Naive thymus-derived CD8-positive, alpha-beta T cell (primary cell): ENCODE measurements around the gene KIAA1671. TPM values are rescaled to one million over a fixed set of nuclear protein-coding genes. Genes with fewer than 3 reads are reported as not detected.
"Not testable (repeated sequence)": the region's sequence is repeated elsewhere in the genome, so short reads cannot be mapped to it uniquely, and the experiment has no call there.

ENCODE experiments used
- ATAC-seq, 2 donors: fragments of 150-1000 bp; cut with Tn5 transposase in 1 of 2; sonication (Bioruptor Pico), chemical (Tn5 transposase) in 1 of 2; 1 replicate in 1 of 2; 2 replicates in 1 of 2; pipeline ENCODE4 v1.10.0; 2021; ENCODE audit warnings: mild to moderate bottlenecking in 2 of 2, moderate library complexity in 2 of 2
- POLR2A ChIA-PET: fragments of 350-600 bp; sonication (Branson Sonifier 250); formaldehyde crosslinking; loops from one replicate; lab custom pipeline; 2021; ENCODE audit warnings: antibody characterized with exemption; lab: Charles Lee
- DNase-seq, 10 donors: peaks; one replicate each; pipeline versions ENCODE4 v3.0.0 to v3.0.0-alpha.2; 2020 to 2022
- H3K27ac Mint-ChIP-seq, 10 donors: one replicate each; pipeline ENCODE4 v1.8.0; 2020 to 2022; ENCODE audit warnings: mild to moderate bottlenecking in 10 of 10, mixed read lengths in 10 of 10, moderate library complexity in 4 of 10, inconsistent platforms in 1 of 10
- H3K27me3 Mint-ChIP-seq, 5 donors: one replicate each; pipeline ENCODE4 v1.8.0; 2021 to 2022; ENCODE audit warnings: mixed read lengths in 5 of 5
- H3K36me3 Mint-ChIP-seq, 3 donors: one replicate each; pipeline ENCODE4 v1.8.0; 2020 to 2022; ENCODE audit warnings: mixed read lengths in 3 of 3, mild to moderate bottlenecking in 2 of 3, inconsistent platforms in 1 of 3
- H3K4me1 Mint-ChIP-seq, 4 donors: one replicate each; pipeline ENCODE4 v1.8.0; 2021 to 2022; ENCODE audit warnings: mixed read lengths in 4 of 4
- H3K4me3 Mint-ChIP-seq, 10 donors: one replicate each; pipeline ENCODE4 v1.8.0; 2020 to 2022; ENCODE audit warnings: mild to moderate bottlenecking in 10 of 10, mixed read lengths in 10 of 10, moderate library complexity in 6 of 10, inconsistent platforms in 1 of 10
- H3K9me3 Mint-ChIP-seq, 9 donors: one replicate each; pipeline ENCODE4 v1.8.0; 2020 to 2022; ENCODE audit warnings: mixed read lengths in 9 of 9, mild to moderate bottlenecking in 3 of 9, inconsistent platforms in 1 of 9, moderate library complexity in 1 of 9
- polyA plus RNA-seq, 3 donors: library from polyadenylated mRNA; unstranded; fragments of 300-500 nt; fragmentation: Illumina TruSeq; gene quantifications; one replicate each; pipeline ENCODE4 v1.2.3, GENCODE V29; 2021
- total RNA-seq, 8 experiments: library from RNA in 2 of 8; stranded (reverse) in 2 of 8; gene quantifications; one replicate each; pipeline ENCODE4 v1.2.3 and lab custom pipeline; 2021 to 2026

Gene KIAA1671
- total and polyA plus RNA-seq, 5 experiments from 2014 or later: 0.33 to 5.2 (median 2.7) TPM

GRCh38 chr22:25193548-25193947 lies 241.0 kb downstream of the KIAA1671 start:
- no peak overlapping the region for H3K27ac Mint-ChIP-seq
- POLR2A ChIA-PET: no interaction called here
- DNase-seq (no peak), ATAC-seq (no peak)
- H3K27me3 Mint-ChIP-seq: no peaks in the 10 kb centered on the region
- no peak overlapping the region for H3K4me3 Mint-ChIP-seq
- H3K9me3 Mint-ChIP-seq: no peaks in the 10 kb centered on the region
- no peaks in the 10 kb centered on the region for H3K4me1 Mint-ChIP-seq
- H3K36me3 Mint-ChIP-seq: peaks cover 0 to 16% (median 16%) of the 10 kb centered on the region in 3 donors

- Mint-ChIP-seq H3K4me1 (no peaks in the 10 kb centered on the region), H3K27ac (no peak overlapping the region), H3K9me3 (no peaks in the 10 kb centered on the region), H3K27me3 (no peaks in the 10 kb centered on the region), H3K4me3 (no peak overlapping the region), H3K36me3 (peaks cover 0 to 16% (median 10%) of the 10 kb centered on the region in 3 donors)
- POLR2A ChIA-PET: no interaction called here
- ATAC-seq (no peak), DNase-seq (no peak)
Observed at GRCh38 chr22:25196326-25196725, 243.8 kb downstream of the KIAA1671 start.

- H3K27me3 Mint-ChIP-seq: no peaks in the 10 kb centered on the region
- no peaks in the 10 kb centered on the region for H3K9me3 Mint-ChIP-seq
- POLR2A ChIA-PET: no interaction called here
- peak overlapping the region in 1 of 10 donors; percentile 38 for H3K27ac Mint-ChIP-seq
- DNase-seq (no peak), ATAC-seq (no peak)
- peaks cover 0 to 14% (median 10%) of the 10 kb centered on the region in 3 donors for H3K36me3 Mint-ChIP-seq
- no peak overlapping the region for H3K4me3 Mint-ChIP-seq
- H3K4me1 Mint-ChIP-seq: peaks cover 0 to 4% (median under 1%) of the 10 kb centered on the region in 4 donors
Observed at GRCh38 chr22:25197340-25197739, 244.8 kb downstream of the KIAA1671 start.

- no peak for DNase-seq
- peak within 1 kb of the TSS in 1 of 10 donors; percentile 66 for H3K27ac Mint-ChIP-seq
- POLR2A ChIA-PET: no interaction called here
- no peak for ATAC-seq
- H3K27me3 Mint-ChIP-seq: no peaks in the 10 kb centered on the region
- H3K4me3 Mint-ChIP-seq: no peak within 1 kb of the TSS
- H3K36me3 Mint-ChIP-seq: peaks cover 0 to 6% (median 3%) of the 10 kb centered on the region in 3 donors
- no peaks in the 10 kb centered on the region for H3K9me3 Mint-ChIP-seq
- H3K4me1 Mint-ChIP-seq: peaks cover 0 to 6% (median under 1%) of the 10 kb centered on the region in 4 donors
Observed at GRCh38 chr22:25199731-25200520, 247.4 kb downstream of the KIAA1671 start, which contains the start of gene CRYBB3. Gene CRYBB3, plus strand, starts transcription at chr22:25199858. Its CDS starts 1,539 bp downstream, at chr22:25201397.

GRCh38 chr22:25200967-25201366 lies 248.5 kb downstream of the KIAA1671 start:
- H3K27me3 Mint-ChIP-seq: no peaks in the 10 kb centered on the region
- DNase-seq: no peak
- H3K9me3 Mint-ChIP-seq: no peaks in the 10 kb centered on the region
- POLR2A ChIA-PET: no interaction called here
- no peak overlapping the region for H3K4me3 Mint-ChIP-seq
- no peak for ATAC-seq
- peaks cover 0 to 6% (median 3%) of the 10 kb centered on the region in 3 donors for H3K36me3 Mint-ChIP-seq
- no peak overlapping the region for H3K27ac Mint-ChIP-seq
- H3K4me1 Mint-ChIP-seq: peaks cover 0 to 6% (median under 1%) of the 10 kb centered on the region in 4 donors

- H3K9me3 Mint-ChIP-seq: no peaks in the 10 kb centered on the region
- H3K36me3 Mint-ChIP-seq: no peaks in the 10 kb centered on the region
- DNase-seq (no peak), ATAC-seq (no peak)
- peaks cover 0 to 6% (median under 1%) of the 10 kb centered on the region in 4 donors for H3K4me1 Mint-ChIP-seq
- H3K27ac Mint-ChIP-seq: no peak overlapping the region
- no peaks in the 10 kb centered on the region for H3K27me3 Mint-ChIP-seq
- POLR2A ChIA-PET: no interaction called here
- no peak overlapping the region for H3K4me3 Mint-ChIP-seq
Observed at GRCh38 chr22:25201557-25202273, 249.2 kb downstream of the KIAA1671 start.

- no peak overlapping the region for H3K4me3 Mint-ChIP-seq
- peaks cover 0 to 6% (median under 1%) of the 10 kb centered on the region in 4 donors for H3K4me1 Mint-ChIP-seq
- peak overlapping the region in 1 of 10 donors; percentile 21 for H3K27ac Mint-ChIP-seq
- no peaks in the 10 kb centered on the region for H3K27me3 Mint-ChIP-seq
- DNase-seq (peak in 9 of 10 donors; percentile 18 to 68 (median 44)), ATAC-seq (peak; percentile 43 to 52)
- H3K9me3 Mint-ChIP-seq: no peaks in the 10 kb centered on the region
- POLR2A ChIA-PET: no interaction called here
- H3K36me3 Mint-ChIP-seq: no peaks in the 10 kb centered on the region
Observed at GRCh38 chr22:25202290-25202921, 249.9 kb downstream of the KIAA1671 start.

GRCh38 chr22:25203082-25203481 lies 250.6 kb downstream of the KIAA1671 start:
- no peaks in the 10 kb centered on the region for H3K9me3 Mint-ChIP-seq
- ATAC-seq (no peak), DNase-seq (no peak)
- H3K27ac Mint-ChIP-seq: no peak overlapping the region
- H3K4me3 Mint-ChIP-seq: no peak overlapping the region
- H3K4me1 Mint-ChIP-seq: peaks cover 0 to 6% (median under 1%) of the 10 kb centered on the region in 4 donors
- H3K36me3 Mint-ChIP-seq: no peaks in the 10 kb centered on the region
- no peaks in the 10 kb centered on the region for H3K27me3 Mint-ChIP-seq
- POLR2A ChIA-PET: no interaction called here

- H3K9me3 Mint-ChIP-seq, POLR2A ChIA-PET, H3K27me3 Mint-ChIP-seq, DNase-seq, ATAC-seq, H3K4me1 Mint-ChIP-seq, H3K36me3 Mint-ChIP-seq, H3K4me3 Mint-ChIP-seq, H3K27ac Mint-ChIP-seq: not testable (repeated sequence)
Observed at GRCh38 chr22:25204547-25204946, 252.0 kb downstream of the KIAA1671 start.

- peaks cover 0 to 2% (median 0%) of the 10 kb centered on the region in 5 donors for H3K27me3 Mint-ChIP-seq
- POLR2A ChIA-PET: no interaction called here
- DNase-seq (no peak), ATAC-seq (no peak)
- H3K9me3 Mint-ChIP-seq: no peaks in the 10 kb centered on the region
- no peak overlapping the region for H3K27ac Mint-ChIP-seq
- peaks cover 0 to 6% (median under 1%) of the 10 kb centered on the region in 4 donors for H3K4me1 Mint-ChIP-seq
- H3K4me3 Mint-ChIP-seq: no peak overlapping the region
- no peaks in the 10 kb centered on the region for H3K36me3 Mint-ChIP-seq
Observed at GRCh38 chr22:25205847-25206246, 253.3 kb downstream of the KIAA1671 start.

- POLR2A ChIA-PET: no interaction called here
- Mint-ChIP-seq H3K36me3 (no peaks in the 10 kb centered on the region), H3K27me3 (peaks cover 0 to 2% (median 0%) of the 10 kb centered on the region in 5 donors), H3K4me3 (no peak overlapping the region), H3K27ac (no peak overlapping the region), H3K4me1 (peaks cover 0 to 6% (median under 1%) of the 10 kb centered on the region in 4 donors), H3K9me3 (no peaks in the 10 kb centered on the region)
- ATAC-seq (no peak), DNase-seq (no peak)
Observed at GRCh38 chr22:25206998-25207397, 254.5 kb downstream of the KIAA1671 start.

GRCh38 chr22:25207553-25208157 lies 255.1 kb downstream of the KIAA1671 start:
- peak overlapping the region in 1 of 10 donors; percentile 37 for H3K27ac Mint-ChIP-seq
- ATAC-seq (no peak), DNase-seq (no peak)
- no peaks in the 10 kb centered on the region for H3K9me3 Mint-ChIP-seq
- H3K36me3 Mint-ChIP-seq: no peaks in the 10 kb centered on the region
- POLR2A ChIA-PET: no interaction called here
- H3K27me3 Mint-ChIP-seq: peaks cover 0 to 2% (median 0%) of the 10 kb centered on the region in 5 donors
- H3K4me3 Mint-ChIP-seq: no peak overlapping the region
- H3K4me1 Mint-ChIP-seq: no peaks in the 10 kb centered on the region
